Upper lobe of left lung (tissue), 6 donors: ENCODE results near the gene IGIP. TPM values are rescaled to one million over a fixed set of nuclear protein-coding genes. Genes with fewer than 3 reads are reported as not detected.

ENCODE experiments used
- ATAC-seq, 2 donors: fragments of 200-7000 bp; cut with Tn5 transposase; one replicate each; pipeline ENCODE4 v1.9.1; 2022; ENCODE audit warnings: mild to moderate bottlenecking in 2 of 2, moderate library complexity in 2 of 2; ENCODE audit not compliant: low FRiP score in 2 of 2
- DNase-seq, 2 donors: peaks; one replicate each; pipeline ENCODE4 v3.0.0-alpha.2; 2019 to 2020
- H3K27ac ChIP-seq, 4 donors: fragments of 200-600 bp; sonication (generic); one replicate each; pipeline ENCODE4 v1.5.1; 2016 to 2019
- H3K27me3 ChIP-seq, 4 donors: fragments of 200-600 bp; sonication (generic); one replicate each; pipeline ENCODE4 v1.5.1; 2017 to 2019
- H3K36me3 ChIP-seq, 4 donors: fragments of 200-600 bp; sonication (generic); one replicate each; pipeline ENCODE4 v1.5.1; 2016 to 2019
- H3K4me1 ChIP-seq, 4 donors: fragments of 200-600 bp; sonication (generic); one replicate each; pipeline ENCODE4 v1.5.1; 2018 to 2019
- H3K4me3 ChIP-seq, 4 donors: fragments of 200-600 bp; sonication (generic); one replicate each; pipeline ENCODE4 v1.5.1; 2017 to 2019; ENCODE audit warnings: mild to moderate bottlenecking in 2 of 4, moderate library complexity in 1 of 4
- H3K9me3 ChIP-seq, 4 donors: fragments of 200-600 bp; sonication (generic); one replicate each; pipeline ENCODE4 v1.5.1; 2018 to 2019
- CTCF ChIP-seq, 6 experiments: fragments of 450-650 bp in 4 of 6; fragments of 200-600 bp in 2 of 6; sonication (generic) in 2 of 6; IDR thresholded peaks; one replicate each; pipeline ENCODE4 v1.5.1; 2016 to 2019; ENCODE audit warnings: antibody characterized with exemption in 6 of 6
- EP300 ChIP-seq, 4 donors: sonication (generic); formaldehyde crosslinking; IDR thresholded peaks; one replicate each; pipeline ENCODE4 v1.5.1; 2017; ENCODE audit warnings: antibody characterized with exemption in 4 of 4, control low read depth in 2 of 4
- POLR2A ChIP-seq, 4 donors: fragments of 450-650 bp; IDR thresholded peaks; one replicate each; pipeline ENCODE4 v1.5.1; 2016 to 2017; ENCODE audit warnings: antibody characterized with exemption in 4 of 4, mild to moderate bottlenecking in 2 of 4
- POLR2AphosphoS5 ChIP-seq, 2 donors: sonication (generic); formaldehyde crosslinking; IDR thresholded peaks; one replicate each; pipeline ENCODE4 v1.5.1; 2017; ENCODE audit warnings: antibody characterized with exemption in 2 of 2
- WGBS, 2 donors: methylation state at CpG; one replicate each; pipeline ENCODE4 v1.1.5; 2017 to 2018; 5-methylcytosine and 5-hydroxymethylcytosine counted together
- total RNA-seq, 6 donors: library from RNA; depleted of rRNA in 4 of 6; stranded (reverse); fragments of >200 nt in 4 of 6; gene quantifications; one replicate each; pipeline versions ENCODE4 v1.1.0 to v1.2.1, GENCODE V29; 2016 to 2021
- donor health status: DM: no; HTN: no; CAD: no; lungs with moderate emphysema.
- donor health status: DM: no; HTN: yes; CAD: no; lungs with severe emphysema.

The IGIP gene
- total RNA-seq, 6 donors from 2014 or later: 8.4 to 32.8 (median 11.8) TPM

GRCh38 chr5:140113699-140114263 is 12.0 kb upstream of the IGIP start, which contains the start of gene PURA:
Gene PURA (plus strand): TSS chr5:140114109. CDS start chr5:140114182, 73 bp downstream.
- peak within 1 kb of the TSS; percentile 71 to 87 (median 81) for H3K4me3 ChIP-seq
- TF ChIP-seq EP300 (IDR thresholded peaks at IDR 0.05): no peak
- TF ChIP-seq POLR2AphosphoS5 (IDR thresholded peaks at IDR 0.05): peak; percentile 72 to 84
- peak in 3 of 6 experiments; percentile 10 to 43 (median 16) for TF ChIP-seq CTCF (IDR thresholded peaks at IDR 0.05)
- peak in 2 of 4 donors; percentile 54 to 87 for TF ChIP-seq POLR2A (IDR thresholded peaks at IDR 0.05)
- peaks cover 0 to 5% (median 0%) of the 10 kb centered on the region in 4 donors for H3K9me3 ChIP-seq
- peaks cover 60 to 80% (median 67%) of the 10 kb centered on the region in 4 donors for H3K4me1 ChIP-seq
- peak; percentile 96 for DNase-seq
- no peaks in the 10 kb centered on the region for H3K36me3 ChIP-seq
- no peaks in the 10 kb centered on the region for H3K27me3 ChIP-seq
- H3K27ac ChIP-seq: peak within 1 kb of the TSS; percentile 92 to 97 (median 93)
- WGBS, 2 donors: 0% methylated on average over 10 of the region's 60 CpGs; no CpG with 5 or more reads in 1 of the 2 donors
- peak; percentile 92 to 97 for ATAC-seq

DNA sequence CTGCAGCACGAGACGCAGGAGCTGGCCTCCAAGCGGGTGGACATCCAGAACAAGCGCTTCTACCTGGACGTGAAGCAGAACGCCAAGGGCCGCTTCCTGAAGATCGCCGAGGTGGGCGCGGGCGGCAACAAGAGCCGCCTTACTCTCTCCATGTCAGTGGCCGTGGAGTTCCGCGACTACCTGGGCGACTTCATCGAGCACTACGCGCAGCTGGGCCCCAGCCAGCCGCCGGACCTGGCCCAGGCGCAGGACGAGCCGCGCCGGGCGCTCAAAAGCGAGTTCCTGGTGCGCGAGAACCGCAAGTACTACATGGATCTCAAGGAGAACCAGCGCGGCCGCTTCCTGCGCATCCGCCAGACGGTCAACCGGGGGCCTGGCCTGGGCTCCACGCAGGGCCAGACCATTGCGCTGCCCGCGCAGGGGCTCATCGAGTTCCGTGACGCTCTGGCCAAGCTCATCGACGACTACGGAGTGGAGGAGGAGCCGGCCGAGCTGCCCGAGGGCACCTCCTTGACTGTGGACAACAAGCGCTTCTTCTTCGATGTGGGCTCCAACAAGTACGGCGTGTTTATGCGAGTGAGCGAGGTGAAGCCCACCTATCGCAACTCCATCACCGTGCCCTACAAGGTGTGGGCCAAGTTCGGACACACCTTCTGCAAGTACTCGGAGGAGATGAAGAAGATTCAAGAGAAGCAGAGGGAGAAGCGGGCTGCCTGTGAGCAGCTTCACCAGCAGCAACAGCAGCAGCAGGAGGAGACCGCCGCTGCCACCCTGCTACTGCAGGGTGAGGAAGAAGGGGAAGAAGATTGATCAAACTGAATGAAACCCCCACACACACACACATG is 11.2 kb upstream of the IGIP start:
- H3K27me3 ChIP-seq: no peaks in the 10 kb centered on the region
- H3K9me3 ChIP-seq: peaks cover 0 to 5% (median 0%) of the 10 kb centered on the region in 4 donors
- peaks cover 53 to 73% (median 62%) of the 10 kb centered on the region in 4 donors for H3K4me1 ChIP-seq
- no peaks in the 10 kb centered on the region for H3K36me3 ChIP-seq
- ATAC-seq (peak; percentile 81 to 87), DNase-seq (peak; percentile 75 to 93)
- TF ChIP-seq POLR2A (IDR thresholded peaks at IDR 0.05) (peak in 2 of 4 donors; percentile 18 to 52), EP300 (IDR thresholded peaks at IDR 0.05) (no peak), POLR2AphosphoS5 (IDR thresholded peaks at IDR 0.05) (peak; percentile 38 to 49), CTCF (IDR thresholded peaks at IDR 0.05) (peak in 1 of 6 experiments; percentile 7)
- peak overlapping the region; percentile 92 to 97 (median 93) for H3K27ac ChIP-seq
- WGBS, 2 donors: 2 to 5% methylated on average over 23 to 28 of the region's 65 CpGs
- H3K4me3 ChIP-seq: peak overlapping the region; percentile 71 to 87 (median 78)

DNA sequence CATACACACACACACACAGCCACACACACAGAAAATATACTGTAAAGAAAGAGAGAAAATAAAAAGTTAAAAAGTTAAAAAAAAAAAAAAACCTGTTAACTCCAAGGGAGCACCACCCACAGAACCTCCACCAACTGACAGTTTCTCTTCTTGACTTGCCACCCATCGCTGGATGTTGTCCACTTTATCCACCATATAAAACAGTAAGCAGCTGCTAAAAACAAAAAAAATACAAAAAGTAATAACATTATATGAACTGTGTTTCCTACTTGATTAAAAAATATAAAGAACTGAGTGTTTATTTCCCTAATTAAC is 10.6 kb upstream of the IGIP start:
- no peak for TF ChIP-seq POLR2AphosphoS5 (IDR thresholded peaks at IDR 0.05)
- no peak for TF ChIP-seq POLR2A (IDR thresholded peaks at IDR 0.05)
- TF ChIP-seq EP300 (IDR thresholded peaks at IDR 0.05): no peak
- TF ChIP-seq CTCF (IDR thresholded peaks at IDR 0.05): no peak
- no peaks in the 10 kb centered on the region for H3K27me3 ChIP-seq
- H3K27ac ChIP-seq: peak overlapping the region; percentile 92 to 97 (median 93)
- H3K4me1 ChIP-seq: peaks cover 53 to 67% (median 60%) of the 10 kb centered on the region in 4 donors
- DNase-seq (no peak), ATAC-seq (no peak)
- no peaks in the 10 kb centered on the region for H3K36me3 ChIP-seq
- 32 to 42% methylated on average over 1 of the region's 1 CpG for WGBS, 2 donors
- peaks cover 0 to 5% (median 0%) of the 10 kb centered on the region in 4 donors for H3K9me3 ChIP-seq
- peak overlapping the region; percentile 71 to 87 (median 78) for H3K4me3 ChIP-seq

DNA sequence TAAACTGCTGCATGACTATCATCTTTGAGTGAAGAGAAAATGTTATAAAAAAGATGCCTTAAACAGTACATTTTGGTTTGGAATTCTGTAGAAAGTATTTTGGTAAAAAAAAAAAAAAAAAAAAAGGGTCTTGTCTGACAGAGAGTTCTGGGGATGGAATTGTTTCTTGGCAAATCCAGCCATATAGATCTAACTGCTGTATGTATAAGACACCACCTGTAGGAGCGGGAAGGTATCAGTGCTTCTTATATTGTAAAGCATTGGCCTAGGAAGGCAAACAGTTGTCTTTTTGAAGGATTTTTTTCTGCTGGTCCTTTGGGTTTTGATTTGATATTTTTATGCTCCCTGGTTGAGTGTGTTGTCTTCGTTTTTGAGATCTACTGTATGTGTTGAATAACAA is 9.0 kb upstream of the IGIP start:
- Histone ChIP-seq H3K9me3 (peaks cover 0 to 5% (median 0%) of the 10 kb centered on the region in 4 donors), H3K27me3 (no peaks in the 10 kb centered on the region), H3K4me3 (peak overlapping the region in 1 of 4 donors; percentile 71), H3K36me3 (no peaks in the 10 kb centered on the region), H3K4me1 (peaks cover 52 to 69% (median 63%) of the 10 kb centered on the region in 4 donors), H3K27ac (no peak overlapping the region)
- 76 to 86% methylated on average over 2 of the region's 2 CpGs for WGBS, 2 donors
- TF ChIP-seq POLR2AphosphoS5 (IDR thresholded peaks at IDR 0.05): no peak
- no peak for TF ChIP-seq POLR2A (IDR thresholded peaks at IDR 0.05)
- no peak for TF ChIP-seq CTCF (IDR thresholded peaks at IDR 0.05)
- no peak for TF ChIP-seq EP300 (IDR thresholded peaks at IDR 0.05)
- no peak for ATAC-seq
- DNase-seq: no peak
